Mesendoderm (in vitro differentiated cells): ENCODE measurements around the gene PGC.

ENCODE experiments used
- DNase-seq: peaks from one replicate; pipeline ENCODE4 v3.0.0; 2013
- H2AK5ac ChIP-seq: 2 replicates; pipeline ENCODE4 v1.6.1; 2013; ENCODE audit warnings: low read length, inconsistent platforms
- H2BK120ac ChIP-seq: 2 replicates; pipeline ENCODE4 v1.6.1; 2013; ENCODE audit warnings: low read depth, mild to moderate bottlenecking, low read length, moderate library complexity, mixed read lengths
- H2BK15ac ChIP-seq: replicated peaks from 2 replicates; pipeline ENCODE4 v1.6.1; 2013; ENCODE audit warnings: low read depth, mild to moderate bottlenecking, moderate library complexity
- H2BK5ac ChIP-seq: 2 replicates; pipeline ENCODE4 v1.6.1; 2013; ENCODE audit warnings: low read length, inconsistent platforms
- H3K18ac ChIP-seq: 2 replicates; pipeline ENCODE4 v1.6.1; 2013; ENCODE audit warnings: mild to moderate bottlenecking, low read length, mixed read lengths
- H3K23ac ChIP-seq: one replicate; pipeline ENCODE4 v1.6.1; 2013; ENCODE audit warnings: low read length
- H3K27ac ChIP-seq: 2 replicates; pipeline ENCODE4 v1.5.1; 2013; ENCODE audit warnings: low read depth, mild to moderate bottlenecking, inconsistent platforms, low read length, moderate library complexity
- H3K27me3 ChIP-seq: 2 replicates; pipeline ENCODE4 v1.6.1; 2013; ENCODE audit warnings: low read length, control low read depth, mild to moderate bottlenecking, inconsistent platforms; ENCODE audit not compliant: insufficient read depth, poor library complexity
- H3K36me3 ChIP-seq: 2 replicates; pipeline ENCODE4 v1.6.1; 2013; ENCODE audit warnings: low read length, inconsistent platforms; ENCODE audit not compliant: control insufficient read depth, insufficient read depth
- H3K4ac ChIP-seq: one replicate; pipeline ENCODE4 v1.6.1; 2013; ENCODE audit warnings: low read depth, mild to moderate bottlenecking, low read length, moderate library complexity
- H3K4me1 ChIP-seq: 2 replicates; pipeline ENCODE4 v1.6.1; 2013; ENCODE audit warnings: low read depth, low read length, inconsistent platforms; ENCODE audit not compliant: control insufficient read depth
- H3K4me2 ChIP-seq: 2 replicates; pipeline ENCODE4 v1.6.1; 2013; ENCODE audit warnings: low read length
- H3K4me3 ChIP-seq: 2 replicates; pipeline ENCODE4 v1.5.1; 2013; ENCODE audit warnings: mild to moderate bottlenecking, low read length
- H3K56ac ChIP-seq: one replicate; pipeline ENCODE4 v1.6.1; 2013; ENCODE audit warnings: low read length
- H3K79me1 ChIP-seq: 2 replicates; pipeline ENCODE4 v1.6.1; 2013; ENCODE audit warnings: low read length, inconsistent platforms
- H3K79me2 ChIP-seq: 2 replicates; pipeline ENCODE4 v1.6.1; 2013; ENCODE audit warnings: mild to moderate bottlenecking, low read length; ENCODE audit not compliant: control insufficient read depth, insufficient read depth
- H3K9ac ChIP-seq: 2 replicates; pipeline ENCODE4 v1.6.1; 2013; ENCODE audit warnings: low read length, inconsistent platforms
- H4K5ac ChIP-seq: one replicate; pipeline ENCODE4 v1.6.1; 2013; ENCODE audit warnings: low read length
- H4K8ac ChIP-seq: one replicate; pipeline ENCODE4 v1.6.1; 2013; ENCODE audit warnings: low read depth, mild to moderate bottlenecking, control low read depth, low read length, moderate library complexity
- WGBS: extraction: QIAGEN DNeasy Blood & Tissue Kit; methylation state at CpG from one replicate; pipeline ENCODE4 v1.1.7; 2013; ENCODE audit warnings: low lambda C conversion rate, missing lambda C conversion rate; ENCODE audit not compliant: insufficient coverage; ENCODE audit errors: extremely low coverage; 5-methylcytosine and 5-hydroxymethylcytosine counted together

The PGC gene

DNA sequence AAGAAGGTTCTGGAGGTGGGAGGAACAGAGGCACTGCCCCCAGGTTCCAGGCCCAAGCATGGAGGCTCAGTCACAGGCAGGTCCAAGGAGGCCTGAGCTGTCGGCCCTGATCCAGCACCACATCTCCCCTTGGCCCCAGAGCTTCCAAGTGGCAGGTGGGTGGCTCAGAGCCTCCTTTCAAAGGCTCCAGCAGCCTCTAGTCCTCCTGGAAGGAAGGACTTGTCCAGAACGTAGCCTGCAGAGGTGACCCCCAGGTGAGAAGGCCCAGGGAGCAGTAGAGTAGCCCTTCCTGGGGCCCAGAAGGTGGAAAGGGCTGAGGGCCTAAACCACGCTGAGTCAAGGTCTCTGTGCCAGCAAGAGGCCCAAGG, 19.5 kb downstream of the PGC start:
- H3K27ac ChIP-seq, result no peak overlapping the region
- no peak overlapping the region for H3K4me3 ChIP-seq
- no peaks in the 10 kb centered on the region for H3K79me1 ChIP-seq
- H2BK120ac ChIP-seq, result no peak overlapping the region
- H3K18ac ChIP-seq, result no peak overlapping the region
- no peaks in the 10 kb centered on the region for H3K36me3 ChIP-seq
- H3K9ac ChIP-seq, result no peak overlapping the region
- H2BK5ac ChIP-seq, result no peak overlapping the region
- H2AK5ac ChIP-seq, result no peak overlapping the region
- H2BK15ac ChIP-seq, result no peak overlapping the region
- no CpG with 5 or more reads among the region's 3 CpGs for WGBS
- H4K5ac ChIP-seq, result no peak overlapping the region
- no peak for DNase-seq
- no peak overlapping the region for H3K23ac ChIP-seq
- peaks cover 9% of the 10 kb centered on the region for H3K4me1 ChIP-seq
- H3K79me2 ChIP-seq, result no peaks in the 10 kb centered on the region
- H4K8ac ChIP-seq, result no peak overlapping the region
- H3K4me2 ChIP-seq, result no peak overlapping the region
- no peak overlapping the region for H3K56ac ChIP-seq
- no peak overlapping the region for H3K4ac ChIP-seq
- H3K27me3 ChIP-seq, result no peaks in the 10 kb centered on the region

DNA sequence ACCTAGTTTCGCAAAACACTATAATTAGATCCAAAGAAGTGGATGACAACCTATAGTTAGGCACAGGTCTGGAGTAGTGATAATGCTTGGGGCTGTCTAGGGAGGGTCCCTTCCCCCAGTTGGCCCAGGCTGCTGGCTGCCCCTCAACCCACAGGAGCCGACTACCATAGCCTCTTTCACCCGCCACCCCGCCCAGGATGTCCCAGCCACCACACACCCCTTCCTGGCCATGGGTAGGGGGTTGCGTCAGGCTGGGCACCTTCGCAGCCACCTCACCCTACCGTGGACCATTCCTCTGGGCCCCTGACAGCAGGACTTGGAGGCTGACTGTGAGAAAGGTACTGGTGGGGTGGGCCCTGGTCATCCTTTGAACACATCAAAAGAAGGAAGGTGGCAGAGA, 20.3 kb downstream of the PGC start:
- Histone ChIP-seq H3K4ac (no peak overlapping the region), H2AK5ac (no peak overlapping the region), H2BK120ac (no peak overlapping the region), H3K4me1 (peaks cover 6% of the 10 kb centered on the region), H3K79me1 (no peaks in the 10 kb centered on the region), H3K36me3 (no peaks in the 10 kb centered on the region), H3K4me2 (no peak overlapping the region), H3K79me2 (no peaks in the 10 kb centered on the region), H4K5ac (no peak overlapping the region), H3K27me3 (no peaks in the 10 kb centered on the region), H2BK5ac (no peak overlapping the region), H3K9ac (no peak overlapping the region), H3K18ac (no peak overlapping the region), H2BK15ac (no peak overlapping the region), H3K4me3 (no peak overlapping the region), H4K8ac (no peak overlapping the region), H3K56ac (no peak overlapping the region), H3K27ac (no peak overlapping the region), H3K23ac (no peak overlapping the region)
- no CpG with 5 or more reads among the region's 7 CpGs for WGBS
- DNase-seq, result no peak

DNA sequence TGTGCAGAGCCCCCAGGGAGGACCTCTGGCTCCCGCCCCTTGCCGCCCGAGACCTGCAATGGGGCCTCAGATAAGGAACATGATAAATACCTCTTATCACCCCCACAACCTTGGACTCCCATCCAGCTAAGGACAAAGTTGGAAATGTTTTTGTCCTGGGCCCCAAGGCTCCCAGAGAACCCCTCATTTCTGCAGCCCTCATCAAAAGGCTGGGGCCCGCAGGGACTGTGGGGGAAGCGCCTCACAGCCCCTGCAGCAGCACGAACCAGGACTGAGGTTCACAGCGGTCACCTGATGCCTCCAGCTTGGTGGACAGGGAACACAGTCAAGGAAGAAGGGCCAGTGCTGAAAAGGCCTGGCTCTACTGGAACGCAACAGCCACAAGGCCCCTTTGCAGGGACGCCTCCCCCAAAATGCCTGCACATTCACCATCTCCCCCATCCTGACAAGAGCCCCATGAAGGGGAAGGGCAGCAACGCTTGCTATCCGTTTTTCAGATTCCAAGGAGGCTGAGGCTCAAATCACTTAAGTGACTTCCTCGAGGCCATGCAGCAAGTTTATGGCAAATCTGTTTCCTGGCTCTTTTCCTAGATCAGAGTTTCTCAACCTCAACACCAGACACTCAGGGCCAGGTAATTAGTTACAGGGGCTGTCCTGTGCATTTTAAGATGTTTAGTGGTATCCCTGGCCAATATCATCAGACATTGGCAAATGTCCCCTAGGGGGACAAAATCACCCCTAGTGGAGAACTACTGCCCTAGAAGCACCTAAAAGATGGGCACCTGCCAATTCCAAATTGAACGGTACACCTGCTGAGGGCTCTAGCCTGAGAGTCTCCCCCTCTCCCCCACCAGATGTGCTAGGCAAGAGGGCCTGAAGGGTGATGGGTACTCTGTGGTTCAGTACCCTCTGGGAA, 22.4 kb downstream of the PGC start:
- H3K27me3 ChIP-seq, result no peaks in the 10 kb centered on the region

DNA sequence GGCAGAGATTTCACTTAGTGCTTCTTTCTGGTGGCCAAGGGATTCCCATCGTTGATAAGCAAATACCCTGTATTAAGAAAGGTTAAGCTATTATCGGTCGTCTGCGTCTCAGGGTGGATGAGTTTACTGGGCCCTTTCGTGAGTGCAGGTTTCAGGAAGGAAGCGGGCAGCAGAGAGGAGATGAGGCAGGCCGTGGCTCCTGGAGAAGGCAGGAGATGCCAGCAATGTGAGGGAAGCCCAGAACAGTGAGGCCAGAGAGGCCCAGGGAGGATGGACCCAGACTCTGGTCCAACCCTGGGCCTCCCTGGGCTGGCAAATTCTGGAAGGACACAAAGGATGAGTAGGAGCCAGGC, 23.0 kb downstream of the PGC start:
- WGBS, result no CpG with 5 or more reads among the region's 7 CpGs
- Histone ChIP-seq H2BK15ac (no peak overlapping the region), H4K5ac (no peak overlapping the region), H3K4me1 (peaks cover 6% of the 10 kb centered on the region), H2BK120ac (no peak overlapping the region), H3K4me2 (no peak overlapping the region), H4K8ac (no peak overlapping the region), H3K18ac (no peak overlapping the region), H3K9ac (no peak overlapping the region), H2AK5ac (no peak overlapping the region), H3K27ac (no peak overlapping the region), H3K23ac (no peak overlapping the region), H3K27me3 (no peaks in the 10 kb centered on the region), H3K79me2 (no peaks in the 10 kb centered on the region), H2BK5ac (no peak overlapping the region), H3K4me3 (no peak overlapping the region), H3K4ac (no peak overlapping the region), H3K56ac (no peak overlapping the region), H3K36me3 (no peaks in the 10 kb centered on the region), H3K79me1 (no peaks in the 10 kb centered on the region)
- DNase-seq, result no peak

More for the DNA sequence above, 22.4 kb downstream of the PGC start:
- H3K18ac ChIP-seq, result no peak overlapping the region
- no peaks in the 10 kb centered on the region for H3K36me3 ChIP-seq
- no peak overlapping the region for H2BK120ac ChIP-seq
- H3K9ac ChIP-seq, result no peak overlapping the region
- no peaks in the 10 kb centered on the region for H3K79me2 ChIP-seq
- H2BK5ac ChIP-seq, result no peak overlapping the region
- no peak overlapping the region for H4K5ac ChIP-seq
- H3K56ac ChIP-seq, result peak overlapping the region; percentile 19
- no peak for DNase-seq
- no peak overlapping the region for H3K4me3 ChIP-seq
- H3K27ac ChIP-seq, result no peak overlapping the region
- H3K4me2 ChIP-seq, result no peak overlapping the region
- H4K8ac ChIP-seq, result no peak overlapping the region
- WGBS, result no CpG with 5 or more reads among the region's 13 CpGs
- no peaks in the 10 kb centered on the region for H3K79me1 ChIP-seq
- no peak overlapping the region for H2AK5ac ChIP-seq
- H3K4ac ChIP-seq, result no peak overlapping the region
- H2BK15ac ChIP-seq, result no peak overlapping the region
- H3K4me1 ChIP-seq, result peaks cover 6% of the 10 kb centered on the region
- H3K23ac ChIP-seq, result no peak overlapping the region

DNA sequence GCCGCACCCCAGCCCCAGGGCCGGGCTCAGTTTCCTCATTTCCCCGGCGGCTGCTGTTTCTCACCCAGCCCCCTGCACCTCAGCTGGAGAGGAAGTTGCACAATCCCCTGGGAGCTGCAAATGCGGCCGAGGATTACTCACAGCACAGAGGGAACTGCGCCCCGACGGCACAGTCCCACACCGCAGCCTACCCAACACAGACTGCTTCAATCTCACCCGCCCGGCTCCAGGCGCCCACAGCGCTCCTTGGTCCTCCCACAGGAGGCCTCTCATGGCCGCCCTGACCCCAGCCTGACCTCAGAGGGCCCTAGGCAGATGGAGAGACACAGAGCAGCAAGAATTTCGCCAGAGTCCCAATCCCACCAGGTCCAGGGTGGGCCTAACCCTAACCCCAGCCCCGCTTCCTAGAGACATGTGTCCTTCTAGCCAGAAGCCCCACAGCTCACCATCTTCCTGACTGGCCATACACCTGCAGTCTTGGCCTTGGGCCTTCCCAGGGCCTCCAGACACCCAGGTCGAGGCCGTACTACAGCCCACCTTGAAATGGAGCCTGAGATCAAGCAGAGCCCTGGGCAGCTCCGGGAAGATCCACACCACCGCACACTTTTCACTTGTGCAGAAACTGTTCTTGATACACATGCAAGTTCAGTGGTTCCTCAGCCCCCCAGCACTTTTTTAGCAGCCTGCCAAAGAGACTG, 23.5 kb downstream of the PGC start:
- WGBS, result no CpG with 5 or more reads among the region's 21 CpGs
- no peak overlapping the region for H3K27ac ChIP-seq
- peak; percentile 65 for DNase-seq

More for the DNA sequence above, 23.5 kb downstream of the PGC start:
- Histone ChIP-seq H3K79me1 (no peaks in the 10 kb centered on the region), H3K56ac (peak overlapping the region; percentile 57), H2BK120ac (no peak overlapping the region), H2BK15ac (no peak overlapping the region), H3K4me1 (peaks cover 6% of the 10 kb centered on the region), H2AK5ac (peak overlapping the region; percentile 55), H3K36me3 (no peaks in the 10 kb centered on the region), H4K8ac (no peak overlapping the region), H3K4ac (no peak overlapping the region), H3K4me3 (no peak overlapping the region), H3K18ac (no peak overlapping the region), H4K5ac (no peak overlapping the region), H3K9ac (peak overlapping the region; percentile 31), H3K79me2 (no peaks in the 10 kb centered on the region), H3K27me3 (no peaks in the 10 kb centered on the region), H2BK5ac (peak overlapping the region; percentile 19), H3K23ac (peak overlapping the region; percentile 19), H3K4me2 (no peak overlapping the region)
